K562 (cell line): ENCODE data around the gene EIF4E2. TPM values are rescaled to one million over a fixed set of nuclear protein-coding genes. Genes with fewer than 3 reads are reported as not detected.

ENCODE experiments used
- ATAC-seq: fragments of 200-7000 bp; cut with Tn5 transposase; 3 replicates; pipeline ENCODE4 v1.9.1; 2020; ENCODE audit warnings: moderate library complexity
- BruUV-seq: library from RNA; stranded (reverse); fragments of 400-500 nt; replicated peaks from 2 replicates; lab custom pipeline; 2021; lab: Mats Ljungman, UMichigan
- CTCF ChIA-PET: fragments of 300-600 bp; formaldehyde crosslinking; extraction: SDS; loops from one replicate; lab custom pipeline; 2021; ENCODE audit warnings: low intra/inter-chr PET ratio; lab: Yijun Ruan, JAX
- POLR2A ChIA-PET: fragments of 300-600, 350-650 bp; sonication (Branson Sonifier 250); formaldehyde crosslinking; extraction: SDS; loops from one replicate; lab custom pipeline; 2021; ENCODE audit warnings: antibody characterized with exemption, inconsistent platforms; lab: Yijun Ruan, JAX
- DNase-seq, 4 experiments: peaks; one replicate each; pipeline versions ENCODE4 v3.0.0 to v3.0.0-alpha.2; 2011 to 2018; ENCODE audit warnings: low spot score in 3 of 4, mixed read lengths in 3 of 4; ENCODE audit errors: extremely low read depth in 1 of 4
- FAIRE-seq: peaks from 2 replicates; lab custom pipeline; 2011; peaks lifted over from hg19 to GRCh38; lab: Jason Lieb, UNC
- H2AFZ ChIP-seq: 2 replicates; pipeline ENCODE4 v1.6.0; 2011; ENCODE audit warnings: low read depth, low read length, control low read depth, inconsistent platforms
- H3K27ac ChIP-seq: fragments of 200-600 bp; 3 replicates; pipeline ENCODE4 v1.8.0; 2011; ENCODE audit warnings: low read depth, mild to moderate bottlenecking, control low read depth, inconsistent platforms, low read length, moderate library complexity, mixed read lengths; ENCODE audit errors: extremely low read depth
- H3K27me3 ChIP-seq, 2 experiments: fragments of 300-600 bp in 1 of 2; 2 replicates in 1 of 2; 3 replicates in 1 of 2; pipeline versions ENCODE4 v1.6.0 to v1.8.0; 2011; ENCODE audit warnings: inconsistent platforms in 2 of 2, low read length in 2 of 2, mild to moderate bottlenecking in 1 of 2, mixed read lengths in 1 of 2, moderate library complexity in 1 of 2; ENCODE audit not compliant: control insufficient read depth in 2 of 2, insufficient read depth in 2 of 2
- H3K36me3 ChIP-seq: fragments of 300-600 bp; 3 replicates; pipeline ENCODE4 v1.8.0; 2011; ENCODE audit warnings: mild to moderate bottlenecking, low read length, inconsistent platforms; ENCODE audit not compliant: control insufficient read depth, insufficient read depth
- H3K4me1 ChIP-seq, 2 experiments: fragments of 200-600 bp in 1 of 2; replicated peaks in 1 of 2; 2 replicates in 1 of 2; 3 replicates in 1 of 2; pipeline versions ENCODE4 v1.5.1 to v1.8.0; 2011; ENCODE audit warnings: inconsistent platforms in 2 of 2, low read length in 2 of 2, mild to moderate bottlenecking in 1 of 2, mixed read lengths in 1 of 2, moderate library complexity in 1 of 2; ENCODE audit not compliant: control insufficient read depth in 2 of 2, insufficient read depth in 2 of 2
- H3K4me2 ChIP-seq: 2 replicates; pipeline ENCODE4 v1.6.1; 2011; ENCODE audit warnings: low read length, control low read depth, inconsistent platforms, mixed read lengths; ENCODE audit not compliant: insufficient read depth
- H3K4me3 ChIP-seq: fragments of 200-600 bp; sonication (generic), shearing (Covaris generic); 2 replicates; pipeline ENCODE4 v1.5.1; 2016; ENCODE audit warnings: control low read depth, inconsistent platforms
- H3K79me2 ChIP-seq: fragments of 200-600 bp; 3 replicates; pipeline ENCODE4 v1.8.0; 2011; ENCODE audit warnings: low read length, inconsistent platforms; ENCODE audit not compliant: control insufficient read depth, insufficient read depth
- H3K9ac ChIP-seq, 2 experiments: 2 replicates each; pipeline versions ENCODE4 v1.6.0 to v1.6.1; 2011; ENCODE audit warnings: low read depth in 2 of 2, low read length in 2 of 2, control low read depth in 1 of 2, inconsistent platforms in 1 of 2, mild to moderate bottlenecking in 1 of 2, mixed read lengths in 1 of 2; ENCODE audit not compliant: insufficient read depth in 1 of 2
- H3K9me1 ChIP-seq: one replicate; pipeline ENCODE4 v1.6.0; 2011; ENCODE audit warnings: inconsistent platforms, mild to moderate bottlenecking, low read length, moderate library complexity; ENCODE audit not compliant: control insufficient read depth, insufficient read depth
- H3K9me3 ChIP-seq: replicated peaks from 2 replicates; pipeline ENCODE4 v1.5.1; 2011; ENCODE audit warnings: low read depth, low read length, inconsistent platforms; ENCODE audit not compliant: control insufficient read depth, insufficient read depth
- H4K20me1 ChIP-seq: replicated peaks from 2 replicates; pipeline ENCODE4 v1.6.1; 2011; ENCODE audit warnings: low read length, inconsistent platforms, mixed read lengths; ENCODE audit not compliant: control insufficient read depth, insufficient read depth
- DACH1 ChIP-seq: fragments of 450-650 bp; IDR thresholded peaks from 2 replicates; pipeline ENCODE4 v1.6.1; 2018; ENCODE audit not compliant: partially characterized antibody
- E2F8 ChIP-seq: fragments of 450-650 bp; IDR thresholded peaks from 2 replicates; pipeline ENCODE4 v1.7.1; 2018; ENCODE audit warnings: mild to moderate bottlenecking, low read depth; ENCODE audit not compliant: partially characterized antibody
- ELF2 ChIP-seq: fragments of 250-450 bp; sonication (Bioruptor Pico); IDR thresholded peaks from 2 replicates; pipeline ENCODE4 v1.5.0; 2021; ENCODE audit warnings: mild to moderate bottlenecking
- ETS1 ChIP-seq: conservative IDR thresholded peaks from 2 replicates; pipeline ENCODE4 v1.6.1; 2011; ENCODE audit warnings: low read depth, mild to moderate bottlenecking, low read length; ENCODE audit not compliant: control insufficient read depth
- NRF1 ChIP-seq, 2 experiments: fragments of 450-650 bp; IDR thresholded peaks in 1 of 2; conservative IDR thresholded peaks in 1 of 2; 2 replicates each; pipeline ENCODE4 v1.6.1; 2014; ENCODE audit warnings: mild to moderate bottlenecking in 2 of 2
- TRIM25 ChIP-seq: fragments of 450-650 bp; IDR thresholded peaks from 2 replicates; pipeline ENCODE4 v1.7.0; 2016; ENCODE audit warnings: borderline replicate concordance
- ZNF512 ChIP-seq: IDR thresholded peaks from 2 replicates; pipeline ENCODE4 v1.6.1; 2016; ENCODE audit warnings: missing genetic modification characterization, missing compliant biosample characterization
- ZNF785 ChIP-seq: fragments of 250-450 bp; sonication (Bioruptor Pico); IDR thresholded peaks from 2 replicates; pipeline ENCODE4 v1.4.0; 2020; ENCODE audit warnings: mild to moderate bottlenecking
- in situ Hi-C: fragments of 300-500 bp; cut with MboI; formaldehyde crosslinking; loops from 4 replicates; pipeline ENCODE4 v1.15.0; 2018; ENCODE audit warnings: inconsistent platforms, mixed read lengths
- intact Hi-C: fragments of 100-400 bp; cut with micrococcal nuclease; formaldehyde crosslinking; loops from 2 replicates; pipeline ENCODE4 v1.14.2; 2022
- polyA plus RNA-seq, 8 experiments: library from polyadenylated mRNA; depleted of rRNA in 4 of 8; stranded (reverse) in 5 of 8; unstranded in 3 of 8; fragments of >200 nt; fragmentation: Nextera tagmentation in 2 of 8; fragmentation: Illumina TruSeq in 1 of 8; extraction: Ambion mirVana in 2 of 8; extraction: Trizol in 1 of 8; gene quantifications; 2 replicates each; pipeline versions ENCODE4 v1.2.1 to v1.2.3, GENCODE V29; 2011 to 2014; ENCODE audit warnings: inconsistent platforms in 1 of 8, missing spikeins in 1 of 8
- total RNA-seq, 7 experiments: library from RNA; depleted of rRNA in 6 of 7; stranded (reverse); fragments of >200 nt in 6 of 7; fragmentation: Illumina TruSeq in 2 of 7; extraction: Trizol in 2 of 7; gene quantifications; 2 replicates each; pipeline versions ENCODE4 v1.2.1 to v1.2.3, GENCODE V29; 2011 to 2021; ENCODE audit warnings: low replicate concordance in 1 of 7

Gene EIF4E2
- total and polyA plus RNA-seq, 9 of the 15 experiments (the other 6 are each of a cell fraction or from before 2014, with no cell fraction given) = 33.9 to 169 (median 77.5) TPM

GRCh38 chr2:232581725-232582124, 31.2 kb downstream of the EIF4E2 start:
- H2AFZ ChIP-seq = no peak overlapping the region
- H3K9me1 ChIP-seq = no peaks in the 10 kb centered on the region
- CTCF ChIA-PET = no interaction called here
- no peak overlapping the region for H3K4me2 ChIP-seq
- 0 out of 3 replicates have a peak, but pooled peaks cover 3% of the 10 kb centered on the region for H3K36me3 ChIP-seq
- H3K27ac ChIP-seq = no peak overlapping the region
- no TSS peak for BruUV-seq
- DNase-seq (no peak), FAIRE-seq (no peak), ATAC-seq (no peak)
- H3K27me3 ChIP-seq = no peaks in the 10 kb centered on the region
- H3K4me3 ChIP-seq = no peak overlapping the region
- no peaks in the 10 kb centered on the region for H3K4me1 ChIP-seq
- no peak for TF ChIP-seq E2F8
- no peak for TF ChIP-seq TRIM25
- no peak for TF ChIP-seq DACH1
- no peak for TF ChIP-seq ETS1
- no peak for TF ChIP-seq ELF2 (CRISPR knock-in tag)
- TF ChIP-seq NRF1 (conservative IDR thresholded peaks at IDR 0.05 in 1 of 2, IDR thresholded peaks at IDR 0.05 in 1 of 2) = no peak
- TF ChIP-seq ZNF512 (tag) = no peak
- no peak for TF ChIP-seq ZNF785 (CRISPR knock-in tag)
- in situ Hi-C loops = no loop called here
- no peaks in the 10 kb centered on the region for H3K79me2 ChIP-seq
- no peak overlapping the region for H3K9ac ChIP-seq
- POLR2A ChIA-PET = interaction anchor here (0.8 kb wide), 1 partner anchor 10 kb away, joined by 3 read pairs; no protein-coding TSS in a partner anchor
- intact Hi-C loops = no loop called here
- H4K20me1 ChIP-seq = no peaks in the 10 kb centered on the region
- H3K9me3 ChIP-seq = no peaks in the 10 kb centered on the region
